DOHH2 (cell line): ENCODE data around the gene SYTL2.

Source experiments
- H3F3A ChIP-seq: fragments of 200-600 bp; sonication (generic), shearing (Covaris generic); 2 replicates; pipeline ENCODE4 v1.6.0; 2016; ENCODE audit warnings: antibody characterized with exemption, mild to moderate bottlenecking; ENCODE audit not compliant: control insufficient read depth, insufficient read depth
- H3K27ac ChIP-seq: fragments of 200-600 bp; sonication (generic); 2 replicates; pipeline ENCODE4 v1.5.1; 2014; ENCODE audit warnings: low read depth, mild to moderate bottlenecking, low read length, moderate library complexity
- H3K27me3 ChIP-seq: fragments of 200-600 bp; sonication (generic); 2 replicates; pipeline ENCODE4 v1.6.1; 2014; ENCODE audit warnings: mild to moderate bottlenecking, low read length, mixed read lengths; ENCODE audit not compliant: control insufficient read depth
- H3K36me3 ChIP-seq: fragments of 200-600 bp; sonication (generic); 2 replicates; pipeline ENCODE4 v1.6.1; 2014; ENCODE audit warnings: mild to moderate bottlenecking, low read length, moderate library complexity, mixed read lengths; ENCODE audit not compliant: control insufficient read depth
- H3K4me1 ChIP-seq: fragments of 200-600 bp; sonication (generic); 2 replicates; pipeline ENCODE4 v1.6.1; 2014; ENCODE audit warnings: mild to moderate bottlenecking, low read length, mixed read lengths; ENCODE audit not compliant: control insufficient read depth
- H3K4me2 ChIP-seq: fragments of 200-600 bp; sonication (generic); 2 replicates; pipeline ENCODE4 v1.6.0; 2014; ENCODE audit warnings: mild to moderate bottlenecking, low read length, moderate library complexity
- H3K4me3 ChIP-seq: fragments of 200-600 bp; sonication (generic); 2 replicates; pipeline ENCODE4 v1.5.1; 2014; ENCODE audit warnings: mild to moderate bottlenecking, low read length, mixed read lengths
- H3K79me2 ChIP-seq: fragments of 200-600 bp; sonication (generic); 2 replicates; pipeline ENCODE4 v1.6.1; 2014; ENCODE audit warnings: mild to moderate bottlenecking, low read length, mixed read lengths; ENCODE audit not compliant: control insufficient read depth
- H3K9me2 ChIP-seq: fragments of 200-600 bp; sonication (generic); replicated peaks from 2 replicates; pipeline ENCODE4 v1.6.1; 2014; ENCODE audit warnings: mild to moderate bottlenecking, low read length, mixed read lengths; ENCODE audit not compliant: control insufficient read depth
- H3K9me3 ChIP-seq: fragments of 200-600 bp; sonication (generic); 2 replicates; pipeline ENCODE4 v1.6.1; 2014; ENCODE audit warnings: antibody characterized with exemption, low read length, mixed read lengths; ENCODE audit not compliant: control insufficient read depth, insufficient read depth
- H4K20me1 ChIP-seq: fragments of 200-600 bp; sonication (generic); 2 replicates; pipeline ENCODE4 v1.6.0; 2014; ENCODE audit warnings: low read depth, mild to moderate bottlenecking, antibody characterized with exemption, low read length, moderate library complexity; ENCODE audit not compliant: control insufficient read depth, insufficient read depth
- EZH2phosphoT487 ChIP-seq: fragments of 200-600 bp; sonication (generic); IDR thresholded peaks from 2 replicates; pipeline ENCODE4 v1.6.1; 2017; ENCODE audit warnings: borderline replicate concordance, mild to moderate bottlenecking, antibody characterized with exemption, low read length, moderate library complexity, mixed read lengths
- TF ChIP-seq, protein P1 (sequence below): fragments of 200-600 bp; sonication (generic); IDR thresholded peaks from one replicate; pipeline ENCODE4 v1.5.1; 2014; ENCODE audit warnings: antibody characterized with exemption, mild to moderate bottlenecking, low read depth, low read length; ENCODE audit not compliant: poor library complexity, severe bottlenecking

The SYTL2 gene

DNA sequence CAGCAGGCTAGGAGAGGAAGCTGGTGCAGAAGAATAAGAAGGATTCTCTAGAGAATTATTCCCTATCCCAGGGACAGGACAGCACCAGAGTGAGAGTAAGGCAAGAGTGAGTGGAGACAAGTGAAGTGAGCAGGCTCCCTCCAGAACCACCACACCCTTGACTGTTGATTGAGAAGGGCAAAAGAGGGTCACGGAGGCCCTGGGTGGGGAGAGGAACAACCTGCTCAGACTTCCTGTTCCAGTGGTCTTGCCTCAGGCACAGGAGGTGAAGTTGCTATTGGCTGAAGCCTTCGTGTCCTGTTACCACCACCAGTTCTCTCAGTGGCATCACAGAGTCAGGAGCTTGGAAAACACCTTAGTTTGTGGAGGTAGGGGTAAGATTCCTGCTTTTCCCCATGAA is 73.2 kb downstream of the SYTL2 start:
- Histone ChIP-seq H3K27me3 (0 out of 2 replicates have a peak, but pooled peaks cover 2% of the 10 kb centered on the region), H3K4me2 (no peak overlapping the region), H3F3A (no peaks in the 10 kb centered on the region), H3K27ac (no peak overlapping the region), H3K36me3 (no peaks in the 10 kb centered on the region), H4K20me1 (no peaks in the 10 kb centered on the region), H3K9me2 (no peaks in the 10 kb centered on the region; the same call in 1 of the 2 replicates), H3K4me3 (no peak overlapping the region), H3K79me2 (no peaks in the 10 kb centered on the region), H3K4me1 (peaks cover 5% of the 10 kb centered on the region; the same call in 1 of the 2 replicates), H3K9me3 (no peaks in the 10 kb centered on the region)
- TF ChIP-seq, protein P1, sequence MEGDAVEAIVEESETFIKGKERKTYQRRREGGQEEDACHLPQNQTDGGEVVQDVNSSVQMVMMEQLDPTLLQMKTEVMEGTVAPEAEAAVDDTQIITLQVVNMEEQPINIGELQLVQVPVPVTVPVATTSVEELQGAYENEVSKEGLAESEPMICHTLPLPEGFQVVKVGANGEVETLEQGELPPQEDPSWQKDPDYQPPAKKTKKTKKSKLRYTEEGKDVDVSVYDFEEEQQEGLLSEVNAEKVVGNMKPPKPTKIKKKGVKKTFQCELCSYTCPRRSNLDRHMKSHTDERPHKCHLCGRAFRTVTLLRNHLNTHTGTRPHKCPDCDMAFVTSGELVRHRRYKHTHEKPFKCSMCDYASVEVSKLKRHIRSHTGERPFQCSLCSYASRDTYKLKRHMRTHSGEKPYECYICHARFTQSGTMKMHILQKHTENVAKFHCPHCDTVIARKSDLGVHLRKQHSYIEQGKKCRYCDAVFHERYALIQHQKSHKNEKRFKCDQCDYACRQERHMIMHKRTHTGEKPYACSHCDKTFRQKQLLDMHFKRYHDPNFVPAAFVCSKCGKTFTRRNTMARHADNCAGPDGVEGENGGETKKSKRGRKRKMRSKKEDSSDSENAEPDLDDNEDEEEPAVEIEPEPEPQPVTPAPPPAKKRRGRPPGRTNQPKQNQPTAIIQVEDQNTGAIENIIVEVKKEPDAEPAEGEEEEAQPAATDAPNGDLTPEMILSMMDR: no peak
- no peak for TF ChIP-seq EZH2phosphoT487

DNA sequence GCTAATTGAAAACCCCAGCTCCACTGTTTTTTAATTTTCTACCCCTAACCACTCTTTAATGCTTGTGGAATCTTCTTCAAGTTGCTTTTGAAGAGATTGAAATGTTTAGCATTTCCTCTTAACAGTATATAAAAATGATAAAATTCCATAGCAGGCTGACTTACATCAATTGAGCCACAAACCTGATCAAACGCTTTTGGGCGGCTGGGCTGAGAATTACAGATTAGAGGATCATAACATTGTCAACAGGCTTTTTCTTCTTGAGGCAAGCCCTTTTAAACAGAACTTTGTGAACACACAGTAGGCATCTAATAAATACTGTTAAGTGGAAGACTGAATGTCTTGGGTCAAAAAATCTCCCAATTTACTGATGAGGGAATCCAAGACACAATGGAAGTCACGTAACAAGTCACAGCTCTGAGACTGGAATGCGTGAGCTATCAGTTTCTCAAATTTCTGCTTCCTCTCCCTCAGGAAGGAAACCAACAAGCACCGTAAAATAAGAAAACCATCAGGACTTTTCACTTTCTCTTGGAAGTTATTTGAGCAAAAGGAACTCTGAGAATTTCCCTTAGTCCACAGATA is 75.0 kb downstream of the SYTL2 start:
- no peaks in the 10 kb centered on the region for H3K9me3 ChIP-seq
- no peak overlapping the region for H3K4me3 ChIP-seq
- H3K9me2 ChIP-seq: no peaks in the 10 kb centered on the region; the same call in 1 of the 2 replicates
- H3K4me2 ChIP-seq: no peak overlapping the region
- no peaks in the 10 kb centered on the region for H3K79me2 ChIP-seq
- no peaks in the 10 kb centered on the region for H4K20me1 ChIP-seq
- no peak for TF ChIP-seq EZH2phosphoT487
- TF ChIP-seq, protein P1: no peak
- no peak overlapping the region for H3K27ac ChIP-seq
- H3K27me3 ChIP-seq: 0 out of 2 replicates have a peak, but pooled peaks cover 2% of the 10 kb centered on the region
- H3K4me1 ChIP-seq: peaks cover 2% of the 10 kb centered on the region; the same call in 1 of the 2 replicates
- no peaks in the 10 kb centered on the region for H3F3A ChIP-seq
- H3K36me3 ChIP-seq: no peaks in the 10 kb centered on the region

DNA sequence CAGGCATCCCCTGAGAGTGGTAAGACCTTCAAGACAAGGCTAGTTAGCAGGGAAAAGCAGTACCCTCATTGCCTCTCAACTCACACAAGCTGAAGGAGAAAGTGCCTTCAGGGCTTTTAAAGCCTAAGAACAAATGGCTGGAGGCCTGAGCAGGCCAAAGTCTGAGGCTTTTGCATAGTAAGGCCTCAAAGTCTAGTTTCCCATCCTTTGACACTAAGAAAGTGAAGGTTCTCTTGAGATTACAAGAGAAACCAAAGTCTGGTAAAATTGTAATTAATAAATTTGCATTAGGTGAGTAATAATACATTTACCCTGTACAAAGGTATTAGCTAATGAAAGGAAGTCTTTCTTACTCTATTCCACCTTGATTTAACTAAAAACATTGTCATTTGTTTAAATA is 78.0 kb downstream of the SYTL2 start:
- no peaks in the 10 kb centered on the region for H3K79me2 ChIP-seq
- no peak for TF ChIP-seq EZH2phosphoT487
- TF ChIP-seq, protein P1: no peak
- no peaks in the 10 kb centered on the region for H3K9me3 ChIP-seq
- 0 out of 2 replicates have a peak, but pooled peaks cover 2% of the 10 kb centered on the region for H3K27me3 ChIP-seq
- H4K20me1 ChIP-seq: no peaks in the 10 kb centered on the region
- H3K4me3 ChIP-seq: no peak overlapping the region
- H3K27ac ChIP-seq: no peak overlapping the region
- H3K36me3 ChIP-seq: no peaks in the 10 kb centered on the region
- H3F3A ChIP-seq: no peaks in the 10 kb centered on the region
- no peaks in the 10 kb centered on the region for H3K9me2 ChIP-seq
- no peaks in the 10 kb centered on the region for H3K4me1 ChIP-seq
- no peak overlapping the region for H3K4me2 ChIP-seq
